ENCODE data around the gene TUBGCP6.

TUBGCP6 gene

DNA sequence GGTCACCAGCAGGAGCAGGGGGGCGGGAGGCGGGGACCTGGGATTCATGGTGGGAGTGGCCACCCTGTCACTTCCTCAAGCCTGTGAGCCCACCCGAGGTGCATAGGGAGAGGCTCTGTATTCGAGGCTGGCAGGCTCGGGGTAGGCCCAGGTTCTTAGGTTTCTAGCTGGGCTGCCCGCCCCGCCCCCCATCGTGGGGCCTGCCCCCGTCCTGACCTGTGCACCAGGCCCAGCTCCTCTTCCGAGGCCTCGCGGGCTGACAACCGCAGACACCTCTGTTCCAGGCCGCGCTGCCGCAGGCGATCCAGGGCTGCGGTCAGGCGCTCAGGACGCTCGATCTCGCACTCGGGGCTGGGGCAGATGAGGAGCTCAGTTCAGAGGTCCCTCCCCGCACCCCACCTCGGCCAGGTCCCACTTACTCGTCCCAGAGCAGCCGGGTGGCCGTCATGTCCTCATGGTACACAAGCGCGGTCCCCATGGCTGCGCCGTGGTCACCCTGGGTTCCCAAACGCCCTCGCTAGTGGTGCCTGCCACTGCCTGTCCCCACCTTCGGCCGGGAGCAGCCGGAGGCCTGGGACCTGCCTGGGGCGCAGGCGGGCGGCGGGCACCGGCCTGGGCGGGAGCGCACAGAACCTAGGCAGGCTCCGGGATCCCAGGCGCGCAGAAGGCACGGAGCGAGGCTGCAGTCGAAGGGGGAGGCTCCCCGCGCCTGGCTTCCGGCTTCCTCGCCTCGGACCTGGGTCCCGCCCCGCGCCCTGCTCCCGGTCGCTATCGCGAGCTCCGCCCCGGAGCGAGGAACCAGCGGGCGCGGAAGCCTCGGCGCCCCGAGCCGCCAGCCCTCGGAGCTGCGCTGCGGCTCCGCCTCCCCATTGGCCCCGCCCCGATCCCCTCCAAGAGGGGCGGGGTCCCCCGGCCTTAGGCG, 6.0 kb upstream of the TUBGCP6 start, which contains the start of gene HDAC10:
TSS of gene HDAC10 (minus strand) at position 711 of the 922 bp plus-strand sequence. CDS start at position 478, 233 bp downstream.
- peak; percentile 55 for DNase-seq

DNA sequence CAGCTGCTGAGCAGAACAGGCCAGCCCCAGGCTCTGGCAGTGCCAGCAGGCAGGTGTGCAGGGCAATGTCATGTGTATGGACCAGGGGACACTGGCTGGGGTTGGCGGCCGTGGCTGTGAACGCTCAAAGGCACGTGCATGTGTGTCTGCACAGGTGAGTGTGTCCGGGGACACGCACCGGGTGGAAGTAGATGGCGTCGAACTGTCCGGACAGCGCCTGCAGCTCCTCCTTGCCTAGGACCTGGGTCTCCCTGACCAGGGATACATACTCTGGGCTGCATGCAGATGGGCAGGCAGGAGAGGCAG, 5.4 kb upstream of the TUBGCP6 start:
- no peak for DNase-seq

GRCh38 chr22:50249341-50250248, 4.8 kb upstream of the TUBGCP6 start:
- DNase-seq = no peak

DNA sequence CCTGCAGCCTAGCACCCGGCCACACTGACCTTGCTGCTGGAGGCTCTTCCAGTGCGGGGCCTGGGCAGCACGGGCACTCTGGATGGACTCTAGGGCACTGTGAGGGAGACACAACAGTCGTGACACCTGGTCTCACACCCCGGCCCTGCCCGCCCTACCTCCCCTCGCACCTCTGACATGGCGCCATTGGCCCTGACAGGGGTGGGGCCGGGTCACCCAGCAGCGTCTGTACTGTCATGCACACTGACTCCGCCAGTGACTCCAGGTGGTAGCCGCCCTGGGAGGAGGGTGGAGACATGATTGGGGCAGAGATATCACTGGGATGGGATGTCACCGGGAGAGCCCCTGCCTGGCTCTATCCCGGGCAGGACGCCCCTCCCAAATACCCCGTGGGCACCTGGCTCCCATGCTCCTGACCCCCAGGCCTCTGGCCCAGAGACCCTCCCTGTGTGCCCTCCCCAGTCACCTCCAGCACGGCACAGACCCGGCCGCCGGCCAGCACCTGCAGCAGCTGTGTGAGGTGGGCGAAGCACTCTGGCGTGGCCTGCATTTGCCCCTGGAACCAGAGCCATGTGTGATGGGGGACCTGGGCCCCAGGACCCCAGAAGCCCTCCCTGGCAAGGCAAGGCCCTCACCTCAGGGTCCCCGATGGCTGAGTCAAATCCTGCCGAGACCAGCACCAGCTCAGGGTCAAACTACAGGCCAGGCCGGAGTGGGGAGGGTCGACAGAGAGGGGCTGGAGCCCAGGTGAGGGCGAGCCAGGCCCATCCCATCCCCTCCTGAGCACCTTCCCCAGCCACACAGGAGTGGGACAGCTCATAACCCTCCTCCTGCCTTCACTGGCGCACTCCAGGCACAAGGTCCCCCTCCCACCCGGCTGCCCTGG, 3.6 kb upstream of the TUBGCP6 start:
- DNase-seq = no peak

DNA sequence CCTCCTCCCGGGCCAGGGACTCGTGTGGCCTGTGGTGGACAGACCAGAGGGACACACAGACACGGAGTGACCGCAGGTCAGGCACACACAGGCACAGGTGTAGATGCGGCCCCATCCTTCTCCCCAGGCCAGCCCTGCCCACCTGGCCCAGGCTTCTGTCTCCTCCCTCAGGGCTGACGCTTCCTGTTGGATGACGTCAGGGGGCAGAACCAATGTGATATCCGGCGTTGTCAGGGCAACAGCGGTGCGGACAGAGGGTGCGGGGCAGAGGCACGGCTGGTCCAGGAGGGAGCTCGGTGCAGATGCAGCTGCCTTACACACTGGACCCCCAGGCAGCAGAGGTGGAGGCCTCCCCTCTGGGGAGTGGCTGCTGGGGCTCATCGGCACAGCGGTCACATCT, 2.9 kb upstream of the TUBGCP6 start:
- DNase-seq = peak; percentile 25

- DNase-seq = no peak
Measured at GRCh38 chr22:50246242-50247175, 1.7 kb upstream of the TUBGCP6 start.

GRCh38 chr22:50245214-50246072, 620 bp upstream of the TUBGCP6 start:
- no peak for DNase-seq

DNA sequence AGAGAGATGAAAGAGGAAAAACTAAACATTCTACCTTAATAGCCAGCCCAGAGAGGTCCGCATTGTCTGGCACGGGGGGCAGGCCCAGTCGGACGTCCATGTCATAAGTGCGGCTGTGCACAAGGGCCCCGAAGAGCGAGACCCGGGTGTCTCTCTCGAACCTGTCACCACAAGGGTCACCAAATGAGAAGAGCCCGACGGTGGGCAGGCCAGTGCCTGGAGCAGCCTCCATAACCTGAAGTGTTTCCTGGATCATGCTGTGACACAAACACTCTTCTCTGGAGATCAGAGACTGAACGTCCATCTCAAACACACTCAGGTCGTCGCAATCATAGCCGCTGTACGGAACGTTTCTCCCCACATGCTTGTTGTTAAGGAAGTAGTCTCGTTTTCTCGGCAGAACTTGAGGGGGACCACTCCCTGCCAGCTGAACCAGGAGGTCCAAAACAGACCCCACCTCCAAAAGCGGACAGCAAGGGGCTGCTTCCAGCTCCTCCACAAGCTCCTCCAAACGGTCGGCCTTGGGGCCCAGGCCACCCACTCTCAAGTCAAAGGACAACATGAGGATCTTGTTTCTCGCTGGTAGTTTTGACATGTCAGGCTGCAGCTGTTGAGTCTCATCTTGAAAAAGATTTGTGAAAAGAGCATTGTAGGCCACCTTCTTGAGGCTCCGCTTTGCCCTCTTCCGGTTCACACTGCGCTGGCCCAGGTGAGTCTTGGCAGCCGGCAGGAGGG, 971 bp downstream of the TUBGCP6 start:
- DNase-seq = no peak

GRCh38 chr22:50242406-50242949, 2.3 kb downstream of the TUBGCP6 start:
- no peak for DNase-seq

- DNase-seq = no peak
Measured at GRCh38 chr22:50238755-50239154, 6.1 kb downstream of the TUBGCP6 start.

GRCh38 chr22:50236731-50237409, 8.0 kb downstream of the TUBGCP6 start:
- no peak for DNase-seq

- DNase-seq = no peak
Measured at GRCh38 chr22:50233223-50233622, 11.6 kb downstream of the TUBGCP6 start.

GRCh38 chr22:50232481-50233151, 12.2 kb downstream of the TUBGCP6 start:
- no peak for DNase-seq

- no peak for DNase-seq
Measured at GRCh38 chr22:50229370-50229769, 15.5 kb downstream of the TUBGCP6 start.

GRCh38 chr22:50228366-50228765, 16.5 kb downstream of the TUBGCP6 start:
- DNase-seq = no peak

GRCh38 chr22:50227579-50228215, 17.1 kb downstream of the TUBGCP6 start:
- DNase-seq = no peak

- DNase-seq = no peak
Measured at GRCh38 chr22:50226875-50227165, 18.0 kb downstream of the TUBGCP6 start.

Data from NCI-H2107 (cell line).